GM23338 (cell line): Measurements from ENCODE around the gene MVB12B. TPM values are rescaled to one million over a fixed set of nuclear protein-coding genes. Genes with fewer than 3 reads are reported as not detected.

Experiments used
- ATAC-seq: fragments of 200-7000 bp; cut with Tn5 transposase; 3 replicates; pipeline ENCODE4 v1.9.1; 2020
- DNase-seq: peaks from one replicate; pipeline ENCODE4 v3.0.0-alpha.2; 2015; ENCODE audit warnings: low spot score
- H2AFZ ChIP-seq: fragments of 200-600 bp; sonication (generic); 2 replicates; pipeline ENCODE4 v1.8.0; 2016; ENCODE audit warnings: antibody characterized with exemption, mild to moderate bottlenecking, moderate library complexity
- H3F3A ChIP-seq: fragments of 200-600 bp; sonication (generic); replicated peaks from 2 replicates; pipeline ENCODE4 v1.8.0; 2017; ENCODE audit warnings: antibody characterized with exemption, mixed run types, low read depth
- H3K27ac ChIP-seq: fragments of 200-600 bp; sonication (generic); 2 replicates; pipeline ENCODE4 v1.6.1; 2016; ENCODE audit warnings: low read depth
- H3K27me3 ChIP-seq: fragments of 200-600 bp; sonication (generic); 2 replicates; pipeline ENCODE4 v1.8.0; 2016; ENCODE audit warnings: mild to moderate bottlenecking, mixed run types, moderate library complexity; ENCODE audit not compliant: insufficient read depth
- H3K36me3 ChIP-seq: fragments of 200-600 bp; sonication (generic); 2 replicates; pipeline ENCODE4 v1.8.0; 2016; ENCODE audit warnings: mild to moderate bottlenecking; ENCODE audit not compliant: insufficient read depth
- H3K4me1 ChIP-seq: fragments of 200-600 bp; sonication (generic); 2 replicates; pipeline ENCODE4 v1.8.0; 2016; ENCODE audit warnings: mild to moderate bottlenecking, moderate library complexity; ENCODE audit not compliant: insufficient read depth
- H3K4me2 ChIP-seq: fragments of 200-600 bp; sonication (generic); 2 replicates; pipeline ENCODE4 v1.7.1; 2017; ENCODE audit warnings: mixed run types
- H3K4me3 ChIP-seq: fragments of 200-600 bp; sonication (generic); 2 replicates; pipeline ENCODE4 v1.6.1; 2016; ENCODE audit warnings: mixed run types
- H3K79me2 ChIP-seq: fragments of 200-600 bp; sonication (generic); replicated peaks from 2 replicates; pipeline ENCODE4 v1.8.0; 2017; ENCODE audit warnings: mild to moderate bottlenecking; ENCODE audit not compliant: insufficient read depth
- H3K9me2 ChIP-seq: fragments of 200-600 bp; sonication (generic); 2 replicates; pipeline ENCODE4 v1.8.0; 2017; ENCODE audit not compliant: insufficient read depth
- H4K20me1 ChIP-seq: fragments of 200-600 bp; sonication (generic); replicated peaks from 2 replicates; pipeline ENCODE4 v1.8.0; 2017; ENCODE audit warnings: mild to moderate bottlenecking; ENCODE audit not compliant: insufficient read depth
- H3K27ac Mint-ChIP-seq: 2 replicates; pipeline ENCODE4 v1.8.0; 2020; ENCODE audit warnings: inconsistent platforms, mild to moderate bottlenecking, moderate library complexity, mixed read lengths
- H3K27me3 Mint-ChIP-seq: 3 replicates; pipeline ENCODE4 v1.8.0; 2022; ENCODE audit warnings: low read depth, mild to moderate bottlenecking, moderate library complexity, mixed read lengths, inconsistent platforms; ENCODE audit not compliant: insufficient read depth, poor library complexity
- H3K36me3 Mint-ChIP-seq: 3 replicates; pipeline ENCODE4 v1.8.0; 2021; ENCODE audit warnings: low read depth, mild to moderate bottlenecking, inconsistent platforms, moderate library complexity, mixed read lengths
- H3K4me1 Mint-ChIP-seq: 3 replicates; pipeline ENCODE4 v1.8.0; 2020; ENCODE audit warnings: mild to moderate bottlenecking, inconsistent platforms, mixed read lengths
- H3K4me3 Mint-ChIP-seq: 3 replicates; pipeline ENCODE4 v1.8.0; 2021; ENCODE audit warnings: moderate library complexity, mild to moderate bottlenecking, inconsistent platforms, mixed read lengths
- H3K9me3 Mint-ChIP-seq: 3 replicates; pipeline ENCODE4 v1.8.0; 2020; ENCODE audit warnings: moderate library complexity, mild to moderate bottlenecking, inconsistent platforms, mixed read lengths
- CREB1 ChIP-seq: fragments of 250-450 bp; sonication (Bioruptor Pico); IDR thresholded peaks from 2 replicates; pipeline ENCODE4 v1.5.0; 2020; ENCODE audit warnings: low read depth, mild to moderate bottlenecking, moderate library complexity
- CTCF ChIP-seq, 2 experiments: fragments of 200-600 bp in 1 of 2; sonication (generic) in 1 of 2; conservative IDR thresholded peaks; 2 replicates each; pipeline versions ENCODE4 v1.5.1 to v1.6.1; 2016 to 2017; ENCODE audit warnings: antibody characterized with exemption in 2 of 2, low read depth in 2 of 2, mild to moderate bottlenecking in 2 of 2, moderate library complexity in 1 of 2
- EZH2 ChIP-seq: fragments of 200-600 bp; sonication (generic); IDR thresholded peaks from one replicate; pipeline ENCODE4 v1.8.0; 2017; ENCODE audit warnings: antibody characterized with exemption, mild to moderate bottlenecking, low read depth; ENCODE audit not compliant: unreplicated experiment
- JUNB ChIP-seq: IDR thresholded peaks from one replicate; pipeline ENCODE4 v1.6.1; 2016; ENCODE audit warnings: antibody characterized with exemption; ENCODE audit not compliant: unreplicated experiment
- POLR2AphosphoS5 ChIP-seq: IDR thresholded peaks from 2 replicates; pipeline ENCODE4 v1.6.1; 2016; ENCODE audit warnings: antibody characterized with exemption, low read depth
- ZNF462 ChIP-seq: fragments of 250-450 bp; sonication (Bioruptor Pico); IDR thresholded peaks from 2 replicates; pipeline ENCODE4 v1.5.0; 2020; ENCODE audit warnings: mild to moderate bottlenecking, moderate library complexity
- polyA plus RNA-seq: library from polyadenylated mRNA; unstranded; fragments of >200 nt; fragmentation: Nextera tagmentation; extraction: Ambion mirVana; gene quantifications from 2 replicates; pipeline ENCODE4 v1.2.1, GENCODE V29; 2016
- total RNA-seq: library from RNA; depleted of rRNA; stranded (reverse); fragments of >200 nt; shearing (Covaris generic); gene quantifications from 2 replicates; pipeline ENCODE4 v1.2.3, GENCODE V29; 2014

Gene MVB12B
- total and polyA plus RNA-seq, 2 experiments from 2014 or later: 1.9 to 6.6 TPM

GRCh38 chr9:126392662-126393371 lies 66.2 kb downstream of the MVB12B start:
- Histone ChIP-seq H3F3A (no peaks in the 10 kb centered on the region), H3K27me3 (no peaks in the 10 kb centered on the region), H3K79me2 (no peaks in the 10 kb centered on the region), H3K4me3 (no peak overlapping the region), H2AFZ (no peak overlapping the region), H3K27ac (no peak overlapping the region), H3K36me3 (no peaks in the 10 kb centered on the region), H3K4me1 (peaks cover 10% of the 10 kb centered on the region), H3K9me2 (no peaks in the 10 kb centered on the region), H3K4me2 (no peak overlapping the region), H4K20me1 (no peaks in the 10 kb centered on the region)
- Mint-ChIP-seq H3K4me3 (no peak overlapping the region), H3K9me3 (no peaks in the 10 kb centered on the region), H3K27me3 (peaks cover 3% of the 10 kb centered on the region), H3K27ac (no peak overlapping the region), H3K36me3 (peaks cover 4% of the 10 kb centered on the region; the same call in 1 of the 3 replicates), H3K4me1 (peaks cover 24% of the 10 kb centered on the region)
- TF ChIP-seq EZH2: no peak
- no peak for TF ChIP-seq CREB1 (CRISPR knock-in tag)
- no peak for TF ChIP-seq CTCF (conservative IDR thresholded peaks at IDR 0.05; ENCODE audit: low read depth in 2 of 2)
- no peak for TF ChIP-seq ZNF462 (CRISPR knock-in tag)
- no peak for TF ChIP-seq JUNB
- TF ChIP-seq POLR2AphosphoS5: no peak
- ATAC-seq (no peak), DNase-seq (no peak)
